BE2C (cell line): ENCODE measurements around the gene MECP2.
A peak's percentile ranks its signal among the peaks of the same experiment; 100 is the strongest.

ENCODE experiments used
- DNase-seq: peaks from one replicate; pipeline ENCODE4 v3.0.0-alpha.2; 2020
- H3K27me3 ChIP-seq: fragments of 250-450 bp; sonication (Bioruptor Pico); 2 replicates; pipeline ENCODE4 v1.5.1; 2020; ENCODE audit warnings: mild to moderate bottlenecking
- H3K36me3 ChIP-seq: fragments of 250-450 bp; sonication (Bioruptor Pico); 2 replicates; pipeline ENCODE4 v1.5.1; 2020; ENCODE audit warnings: mild to moderate bottlenecking
- H3K4me1 ChIP-seq: fragments of 250-450 bp; sonication (Bioruptor Pico); 2 replicates; pipeline ENCODE4 v1.5.1; 2020
- H3K4me3 ChIP-seq: 2 replicates; pipeline ENCODE4 v1.5.1; 2011; ENCODE audit warnings: low read depth, low read length
- H3K9me3 ChIP-seq: fragments of 250-450 bp; sonication (Bioruptor Pico); 2 replicates; pipeline ENCODE4 v1.5.1; 2020
- TF ChIP-seq, protein P1 (sequence below): IDR thresholded peaks from 2 replicates; pipeline ENCODE4 v1.5.1; 2012; ENCODE audit warnings: mild to moderate bottlenecking, low read depth, low read length

MECP2 gene

DNA sequence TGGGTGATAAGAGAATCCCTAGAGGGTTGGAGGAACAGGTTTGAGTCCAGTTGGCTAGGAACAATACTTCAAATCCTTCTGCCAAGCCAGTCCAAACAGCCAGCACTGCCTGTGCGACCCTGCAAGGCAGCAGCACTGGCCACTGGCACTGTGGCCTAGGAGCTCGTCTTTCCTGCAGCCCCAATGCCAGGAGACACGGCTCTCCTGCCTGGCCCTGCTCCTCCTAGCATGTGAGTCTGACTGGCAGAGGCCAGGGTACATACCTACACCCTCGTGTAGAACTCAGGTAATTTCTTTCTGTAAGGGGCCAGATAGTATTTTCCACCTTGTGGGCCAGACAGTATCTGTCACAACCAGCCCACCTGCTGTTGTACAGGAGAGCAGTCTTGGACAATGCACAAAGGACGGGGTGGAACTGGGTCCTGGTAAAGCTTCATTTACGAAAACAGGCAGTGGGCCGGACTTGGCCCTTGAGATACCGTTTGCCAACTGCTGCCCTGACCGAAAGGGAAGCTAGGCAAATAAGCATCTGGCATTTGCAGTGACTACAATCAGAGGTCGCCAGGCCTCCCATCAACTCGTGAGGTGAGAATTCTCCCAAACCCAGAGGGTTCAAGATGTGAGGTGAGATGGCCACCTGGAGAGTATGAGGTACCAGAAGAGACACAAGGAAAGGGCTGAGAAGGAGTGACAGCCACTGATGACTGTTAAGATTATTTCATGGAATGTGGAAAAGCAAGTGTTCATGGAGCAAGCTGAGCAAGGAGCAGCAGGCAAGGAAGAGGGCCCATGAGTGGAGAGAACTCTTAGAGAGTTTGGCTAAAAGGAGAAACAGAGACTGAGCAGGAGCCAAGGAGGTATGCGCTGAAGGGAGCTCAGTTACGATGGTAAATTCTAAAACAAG, 48.1 kb downstream of the MECP2 start:
- TF ChIP-seq, protein P1, sequence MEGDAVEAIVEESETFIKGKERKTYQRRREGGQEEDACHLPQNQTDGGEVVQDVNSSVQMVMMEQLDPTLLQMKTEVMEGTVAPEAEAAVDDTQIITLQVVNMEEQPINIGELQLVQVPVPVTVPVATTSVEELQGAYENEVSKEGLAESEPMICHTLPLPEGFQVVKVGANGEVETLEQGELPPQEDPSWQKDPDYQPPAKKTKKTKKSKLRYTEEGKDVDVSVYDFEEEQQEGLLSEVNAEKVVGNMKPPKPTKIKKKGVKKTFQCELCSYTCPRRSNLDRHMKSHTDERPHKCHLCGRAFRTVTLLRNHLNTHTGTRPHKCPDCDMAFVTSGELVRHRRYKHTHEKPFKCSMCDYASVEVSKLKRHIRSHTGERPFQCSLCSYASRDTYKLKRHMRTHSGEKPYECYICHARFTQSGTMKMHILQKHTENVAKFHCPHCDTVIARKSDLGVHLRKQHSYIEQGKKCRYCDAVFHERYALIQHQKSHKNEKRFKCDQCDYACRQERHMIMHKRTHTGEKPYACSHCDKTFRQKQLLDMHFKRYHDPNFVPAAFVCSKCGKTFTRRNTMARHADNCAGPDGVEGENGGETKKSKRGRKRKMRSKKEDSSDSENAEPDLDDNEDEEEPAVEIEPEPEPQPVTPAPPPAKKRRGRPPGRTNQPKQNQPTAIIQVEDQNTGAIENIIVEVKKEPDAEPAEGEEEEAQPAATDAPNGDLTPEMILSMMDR = no peak
- peaks cover 7% of the 10 kb centered on the region for H3K4me1 ChIP-seq
- H3K4me3 ChIP-seq = no peak overlapping the region
- no peaks in the 10 kb centered on the region for H3K9me3 ChIP-seq
- H3K27me3 ChIP-seq = no peaks in the 10 kb centered on the region
- H3K36me3 ChIP-seq = no peaks in the 10 kb centered on the region
- DNase-seq = no peak

DNA sequence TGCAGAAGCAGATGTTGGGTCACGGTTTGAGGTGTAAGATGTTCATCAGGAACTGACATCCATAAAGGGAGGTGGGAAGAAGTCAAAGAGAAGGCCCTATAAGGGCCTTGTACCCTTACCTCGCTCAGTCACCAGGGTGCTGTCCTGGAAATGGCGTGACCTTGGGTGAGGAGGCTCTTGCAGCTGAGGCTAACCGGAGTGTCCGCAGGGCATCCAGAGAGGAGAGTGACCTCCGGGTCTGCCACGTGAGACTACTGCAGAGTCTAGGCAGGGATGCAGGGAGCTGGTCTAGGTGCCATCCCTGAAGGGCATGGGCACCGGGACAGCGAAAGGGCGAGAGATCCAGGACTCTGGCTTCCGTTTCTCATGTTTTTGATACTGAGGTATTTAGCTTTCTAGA, 49.1 kb downstream of the MECP2 start:
- Histone ChIP-seq H3K36me3 (no peaks in the 10 kb centered on the region), H3K4me3 (no peak overlapping the region), H3K27me3 (no peaks in the 10 kb centered on the region), H3K9me3 (no peaks in the 10 kb centered on the region), H3K4me1 (peaks cover 7% of the 10 kb centered on the region)
- TF ChIP-seq, protein P1 = no peak
- no peak for DNase-seq

DNA sequence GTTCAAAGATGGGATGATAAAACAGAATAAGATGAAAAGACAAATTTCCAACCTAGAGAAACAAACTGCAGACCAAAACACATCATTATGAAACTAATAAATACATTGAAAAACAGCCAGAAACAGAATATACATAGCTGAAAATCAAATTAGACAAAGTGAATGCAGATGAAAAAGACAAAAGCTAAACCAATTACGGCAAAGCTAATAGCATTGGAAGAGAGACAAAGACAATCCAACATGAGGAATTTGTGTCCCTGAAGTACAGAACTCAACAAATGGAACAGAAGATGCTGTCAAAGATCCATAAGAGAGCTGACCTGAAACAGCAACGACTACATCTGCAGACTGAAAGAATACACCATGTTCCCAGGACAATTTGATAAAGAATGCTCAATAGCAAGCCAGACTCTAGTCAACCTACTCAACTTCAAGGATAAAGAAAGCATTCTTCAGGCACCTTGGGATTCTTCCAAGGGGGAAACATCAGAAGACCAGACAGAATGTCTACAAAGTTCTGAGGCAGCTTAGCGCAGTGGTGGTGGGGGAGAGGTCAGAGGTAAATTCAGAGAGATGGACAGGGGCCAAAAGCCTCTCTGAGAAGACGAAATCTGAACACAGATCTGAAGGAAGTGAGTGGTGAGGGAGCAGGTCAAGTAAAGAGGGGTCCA, 50.4 kb downstream of the MECP2 start:
- TF ChIP-seq, protein P1 = no peak
- Histone ChIP-seq H3K4me1 (peaks cover 7% of the 10 kb centered on the region), H3K4me3 (no peak overlapping the region), H3K9me3 (no peaks in the 10 kb centered on the region), H3K36me3 (no peaks in the 10 kb centered on the region), H3K27me3 (no peaks in the 10 kb centered on the region)
- no peak for DNase-seq

DNA sequence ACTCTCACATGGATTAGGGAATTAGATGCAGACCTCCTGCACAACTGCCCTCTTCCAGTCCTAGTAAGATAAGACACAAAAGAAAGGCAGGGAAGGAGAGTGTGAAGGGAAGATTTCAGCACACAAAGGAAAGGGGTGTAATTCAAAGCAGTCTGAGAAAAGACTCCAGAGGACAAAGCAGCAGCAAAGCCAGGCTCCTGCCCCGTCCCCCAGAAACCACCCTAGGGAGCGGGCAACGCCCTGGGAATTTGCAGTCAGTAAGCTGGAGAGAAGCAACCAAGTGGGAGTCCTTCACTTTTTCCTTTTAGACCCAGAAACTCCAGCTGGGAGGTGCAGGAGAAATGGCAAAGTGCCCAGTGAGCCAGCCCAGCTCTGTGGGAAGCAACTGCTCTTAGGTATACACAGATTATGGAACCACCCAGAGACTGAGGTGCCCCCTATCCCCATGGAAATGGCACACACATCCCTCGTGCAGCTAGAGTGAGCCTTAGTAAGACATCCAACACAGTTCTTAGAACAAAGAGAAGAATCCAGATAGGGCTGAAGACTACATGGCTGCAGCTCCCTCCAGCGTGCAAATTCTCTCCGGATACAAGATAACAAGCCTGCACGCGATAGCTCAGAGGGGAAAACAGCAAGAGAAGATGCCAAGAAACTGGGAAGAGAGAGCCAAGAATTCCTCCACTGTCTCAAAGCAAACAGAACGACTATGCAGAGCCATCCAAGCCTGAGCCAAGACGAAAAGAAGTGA, 51.3 kb downstream of the MECP2 start:
- peaks cover 7% of the 10 kb centered on the region for H3K4me1 ChIP-seq
- TF ChIP-seq, protein P1 = peak; percentile 18; the same call in 1 of the 2 replicates
- DNase-seq = peak; percentile 25
- no peak overlapping the region for H3K4me3 ChIP-seq
- no peaks in the 10 kb centered on the region for H3K27me3 ChIP-seq
- no peaks in the 10 kb centered on the region for H3K9me3 ChIP-seq
- no peaks in the 10 kb centered on the region for H3K36me3 ChIP-seq

DNA sequence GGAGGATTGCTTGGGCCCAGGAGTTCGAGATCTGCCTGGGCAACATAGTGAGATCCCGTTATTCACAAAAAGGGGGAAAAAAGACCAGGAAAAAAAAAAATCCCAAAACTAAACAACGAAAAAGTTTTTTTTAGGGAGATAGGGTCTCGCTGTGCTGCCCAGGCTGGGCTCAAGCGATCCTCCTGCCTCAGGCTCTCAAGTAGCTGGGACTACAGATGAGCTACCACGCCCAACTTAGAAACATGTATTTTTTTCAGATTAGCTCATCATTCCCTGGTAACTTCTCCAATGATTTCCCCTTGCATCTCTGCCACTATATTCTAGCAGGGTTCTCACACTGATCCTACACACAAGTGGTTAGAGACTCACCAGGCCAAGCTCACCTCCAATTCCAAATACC, 53.4 kb downstream of the MECP2 start:
- TF ChIP-seq, protein P1 = no peak
- H3K4me1 ChIP-seq = peaks cover 7% of the 10 kb centered on the region
- no peaks in the 10 kb centered on the region for H3K9me3 ChIP-seq
- H3K4me3 ChIP-seq = no peak overlapping the region
- no peak for DNase-seq
- no peaks in the 10 kb centered on the region for H3K27me3 ChIP-seq
- H3K36me3 ChIP-seq = no peaks in the 10 kb centered on the region
